Heart left ventricle (tissue), 16 donors: Measurements from ENCODE around the gene KCTD5. TPM values are rescaled to one million over a fixed set of nuclear protein-coding genes. Genes with fewer than 3 reads are reported as not detected.
A peak's percentile ranks its signal among the peaks of the same experiment; 100 is the strongest.
"Not testable (repeated sequence)": the region's sequence is repeated elsewhere in the genome, so short reads cannot be mapped to it uniquely, and the experiment has no call there.

ENCODE experiments used
- ATAC-seq, 4 donors: fragments of 200-7000 bp; cut with Tn5 transposase; one replicate each; pipeline ENCODE4 v1.9.1; 2020 to 2022; ENCODE audit warnings: moderate library complexity in 4 of 4, mild to moderate bottlenecking in 3 of 4, moderate number of reproducible peaks in 1 of 4
- DNase-seq, 5 donors: peaks; one replicate each; pipeline ENCODE4 v3.0.0-alpha.2; 2020
- H3K27ac ChIP-seq, 12 donors: fragments of 200-600 bp; sonication (generic) in 4 of 12; one replicate each; pipeline versions ENCODE4 v1.5.0 to v1.8.0; 2016 to 2022; ENCODE audit warnings: mild to moderate bottlenecking in 2 of 12
- H3K27me3 ChIP-seq, 9 donors: fragments of 200-600 bp; sonication (generic) in 2 of 9; one replicate each; pipeline versions ENCODE4 v1.5.1 to v1.8.0; 2016 to 2022; ENCODE audit warnings: mild to moderate bottlenecking in 3 of 9
- H3K36me3 ChIP-seq, 9 donors: fragments of 200-600 bp; sonication (generic) in 2 of 9; one replicate each; pipeline versions ENCODE4 v1.5.0 to v1.8.0; 2018 to 2022; ENCODE audit warnings: mild to moderate bottlenecking in 2 of 9
- H3K4me1 ChIP-seq, 12 donors: fragments of 200-600 bp; sonication (generic) in 4 of 12; one replicate each; pipeline versions ENCODE4 v1.5.0 to v1.8.0; 2016 to 2022; ENCODE audit warnings: mild to moderate bottlenecking in 3 of 12
- H3K4me3 ChIP-seq, 12 donors: fragments of 200-600 bp; sonication (generic) in 4 of 12; one replicate each; pipeline versions ENCODE4 v1.5.0 to v1.8.0; 2017 to 2022; ENCODE audit warnings: mild to moderate bottlenecking in 9 of 12, moderate library complexity in 4 of 12
- H3K9me3 ChIP-seq, 12 donors: fragments of 200-600 bp; sonication (generic) in 4 of 12; one replicate each; pipeline versions ENCODE4 v1.5.0 to v1.8.0; 2016 to 2022; ENCODE audit warnings: mild to moderate bottlenecking in 1 of 12
- POLR2A ChIP-seq, 2 donors: fragments of 450-650 bp; IDR thresholded peaks; one replicate each; pipeline ENCODE4 v1.6.1; 2017; ENCODE audit warnings: antibody characterized with exemption in 2 of 2, mild to moderate bottlenecking in 2 of 2, moderate library complexity in 2 of 2
- WGBS, 4 donors: extraction: QIAGEN DNeasy Blood & Tissue Kit in 2 of 4; methylation state at CpG; one replicate each; pipeline versions ENCODE4 v1.1.5 to v1.1.7; 2013 to 2018; 5-methylcytosine and 5-hydroxymethylcytosine counted together
- intact Hi-C, 10 donors: fragments of 100-400 bp; cut with DNase I; formaldehyde crosslinking; loops; one replicate each; pipeline versions ENCODE4 v1.11.1 to v1.14.2; 2022
- polyA plus RNA-seq, 2 donors: library from polyadenylated mRNA; stranded (reverse); fragments of 200-250 nt; gene quantifications; one replicate each; pipeline ENCODE4 v1.2.3, GENCODE V29; 2013
- total RNA-seq, 9 donors: library from RNA; depleted of rRNA in 2 of 9; stranded (reverse); fragments of >200 nt in 2 of 9; fragmentation: NEBNext Ultra II Directional in 3 of 9; extraction: Animal tissue kit (Norgen Biotek cat#: 25700) in 3 of 9; gene quantifications; one replicate each; pipeline versions ENCODE4 v1.1.0 to v1.2.4, GENCODE V29; 2016 to 2023
- TF ChIP-seq, protein P1 (sequence below), 12 donors: fragments of 200-600 bp; sonication (generic) in 4 of 12; IDR thresholded peaks; one replicate each; pipeline versions ENCODE4 v1.5.0 to v1.8.0; 2018 to 2022; ENCODE audit warnings: antibody characterized with exemption in 12 of 12, mild to moderate bottlenecking in 5 of 12
- donor health status: ischemic (EF 13 %, LVEDD 7.1; RV severe dilation, severe dysfunction).
- donor health status: healthy with polysubstance abuse.
- donor health status: DM: no; HTN: yes; CAD: no.
- donor health status: DM: no; HTN: no; CAD: no.
- donor health status: ischemic (EF 25% LVEDD 6.9; RV normal size, moderate dysfunction).
- donor health status: ischemic (EF 25% LVEDD 5.7; RV mildly dilated, moderate dysfunction).
- donor health status: healthy.
- donor health status: DM: yes; HTN: yes; CAD: no.
- donor health status: ischemic (EF 35%, LVEDD 5.7; RV mildly dilated, moderate dysfunction).
- donor health status: nonischemic (EF 11% LVEDD 7.7; RV severe dilation, severe dysfunction).
- donor health status: DM: yes; HTN: yes; CAD: no.
- donor health status: PGD.
- donor health status: ischemic (EF 29% LVEDD 5.4; RV normal size, mild dysfunction).
- donor health status: nonischemic (EF 23%, LVEDD 6.1; RV moderate dilation, normal function).

KCTD5 gene
- total and polyA plus RNA-seq, 11 donors = 6.2 to 24.3 (median 11.1) TPM

DNA sequence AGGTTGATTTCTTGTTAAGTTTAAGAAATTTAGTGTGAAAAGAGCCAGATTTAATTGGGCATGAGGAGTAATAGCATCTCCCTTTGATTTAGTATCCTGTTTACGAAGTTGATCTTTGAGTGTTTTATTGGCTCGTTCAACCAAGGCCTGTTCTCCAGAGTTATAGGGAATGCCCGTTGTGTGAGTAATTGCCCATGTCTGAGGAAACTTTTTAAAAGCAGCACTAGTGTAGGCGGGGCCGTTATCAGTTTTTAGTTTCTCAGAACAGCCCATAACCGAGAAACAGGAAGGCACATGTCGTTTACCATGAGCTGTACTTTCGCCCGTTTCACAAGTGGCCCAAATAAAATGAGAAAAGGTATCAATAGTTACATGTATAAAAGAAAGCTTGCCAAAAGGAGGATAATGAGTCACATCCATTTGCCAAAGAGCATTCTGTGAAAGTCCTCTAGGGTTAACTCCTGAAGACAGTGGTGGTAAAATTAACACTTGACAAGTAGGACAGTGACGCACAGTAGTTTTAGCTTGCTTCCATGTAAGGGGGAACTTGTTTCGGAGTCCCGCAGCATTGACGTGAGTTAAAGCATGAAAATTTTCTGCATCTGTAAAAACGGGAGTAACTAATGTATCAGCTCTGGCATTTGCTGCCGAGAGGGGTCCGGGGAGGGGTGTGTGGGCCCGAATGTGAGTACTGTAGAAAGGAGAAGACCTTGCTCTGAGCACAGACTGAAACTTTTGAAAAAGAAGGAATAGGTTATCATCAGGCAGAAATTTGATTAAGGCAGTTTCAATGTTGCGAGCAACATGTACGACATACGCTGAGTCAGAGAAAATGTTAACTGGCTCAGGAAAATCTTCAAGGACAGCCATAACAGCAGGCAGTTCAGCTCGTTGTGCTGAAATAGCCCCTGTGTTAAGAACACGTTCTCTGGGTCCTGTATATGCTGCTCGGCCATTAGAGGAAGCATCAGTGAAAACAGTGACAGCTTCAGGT is 18.5 kb upstream of the KCTD5 start:
- peaks cover 0 to 64% (median 26%) of the 10 kb centered on the region in 9 donors for H3K36me3 ChIP-seq

DNA sequence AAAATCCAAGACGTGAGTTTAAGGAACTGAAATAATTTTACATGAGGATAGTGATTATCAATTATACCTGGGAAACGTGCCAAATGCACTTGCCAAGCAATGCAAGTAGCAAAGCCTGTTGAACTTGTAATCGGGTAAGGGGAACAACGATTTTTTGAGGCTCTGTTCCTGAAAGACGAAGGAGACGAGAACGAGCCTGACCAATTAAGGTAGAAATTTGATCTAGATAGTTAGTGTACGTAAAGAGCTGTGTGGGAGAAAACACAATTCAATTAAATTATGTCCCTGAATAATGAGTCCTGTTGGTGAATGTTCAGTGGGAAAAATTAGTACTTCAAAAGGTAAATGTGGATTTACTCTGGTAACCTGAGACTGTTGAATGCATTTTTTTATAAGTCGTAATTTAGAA is 17.7 kb upstream of the KCTD5 start:
- 63 to 66% (median 64%) methylated on average over 9 of the region's 9 CpGs for WGBS, 4 donors
- H3K27ac ChIP-seq = peak overlapping the region in 2 of 12 donors; percentile 35 to 71
- H3K27me3 ChIP-seq = no peaks in the 10 kb centered on the region
- H3K36me3 ChIP-seq = peaks cover 0 to 70% (median 32%) of the 10 kb centered on the region in 9 donors
- ATAC-seq = no peak
- no peak overlapping the region for H3K4me3 ChIP-seq
- TF ChIP-seq POLR2A (IDR thresholded peaks at IDR 0.05) = no peak
- intact Hi-C loops = no loop called here
- no peak for DNase-seq
- peaks cover 0 to 14% (median 3%) of the 10 kb centered on the region in 12 donors for H3K4me1 ChIP-seq
- no peaks in the 10 kb centered on the region for H3K9me3 ChIP-seq

More for the DNA sequence above, 18.5 kb upstream of the KCTD5 start:
- intact Hi-C loops = no loop called here
- Histone ChIP-seq H3K9me3 (no peaks in the 10 kb centered on the region), H3K27ac (peak overlapping the region in 3 of 12 donors; percentile 25 to 71 (median 35)), H3K27me3 (no peaks in the 10 kb centered on the region), H3K4me3 (no peak overlapping the region), H3K4me1 (peaks cover 0 to 11% (median 0%) of the 10 kb centered on the region in 12 donors)
- WGBS, 4 donors = 68 to 79% (median 72%) methylated on average over 23 of the region's 23 CpGs
- ATAC-seq (peak in 1 of 4 donors; percentile 62), DNase-seq (no peak)
- TF ChIP-seq, protein P1, sequence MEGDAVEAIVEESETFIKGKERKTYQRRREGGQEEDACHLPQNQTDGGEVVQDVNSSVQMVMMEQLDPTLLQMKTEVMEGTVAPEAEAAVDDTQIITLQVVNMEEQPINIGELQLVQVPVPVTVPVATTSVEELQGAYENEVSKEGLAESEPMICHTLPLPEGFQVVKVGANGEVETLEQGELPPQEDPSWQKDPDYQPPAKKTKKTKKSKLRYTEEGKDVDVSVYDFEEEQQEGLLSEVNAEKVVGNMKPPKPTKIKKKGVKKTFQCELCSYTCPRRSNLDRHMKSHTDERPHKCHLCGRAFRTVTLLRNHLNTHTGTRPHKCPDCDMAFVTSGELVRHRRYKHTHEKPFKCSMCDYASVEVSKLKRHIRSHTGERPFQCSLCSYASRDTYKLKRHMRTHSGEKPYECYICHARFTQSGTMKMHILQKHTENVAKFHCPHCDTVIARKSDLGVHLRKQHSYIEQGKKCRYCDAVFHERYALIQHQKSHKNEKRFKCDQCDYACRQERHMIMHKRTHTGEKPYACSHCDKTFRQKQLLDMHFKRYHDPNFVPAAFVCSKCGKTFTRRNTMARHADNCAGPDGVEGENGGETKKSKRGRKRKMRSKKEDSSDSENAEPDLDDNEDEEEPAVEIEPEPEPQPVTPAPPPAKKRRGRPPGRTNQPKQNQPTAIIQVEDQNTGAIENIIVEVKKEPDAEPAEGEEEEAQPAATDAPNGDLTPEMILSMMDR (IDR thresholded peaks at IDR 0.05) = no peak
- no peak for TF ChIP-seq POLR2A (IDR thresholded peaks at IDR 0.05)

DNA sequence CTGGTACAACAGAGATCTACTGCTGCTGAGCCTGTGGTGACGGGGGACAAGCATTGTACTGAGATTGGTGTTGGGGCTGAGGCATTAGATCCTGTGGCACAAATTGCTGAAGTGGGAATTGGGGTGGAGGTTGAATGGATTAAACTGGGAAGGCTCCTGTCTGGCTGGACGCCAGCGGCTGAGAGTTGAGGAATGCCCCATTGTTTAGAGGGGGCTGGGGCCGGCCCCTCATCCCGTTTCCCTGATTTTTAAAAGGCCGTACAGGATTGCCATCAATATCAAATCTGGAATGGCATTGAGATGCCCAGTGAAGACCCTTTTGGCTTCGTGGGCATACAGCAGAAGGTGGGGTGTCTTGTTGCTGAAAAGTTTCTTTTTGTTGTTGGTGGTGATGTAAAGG is 15.7 kb upstream of the KCTD5 start:
- DNase-seq, ATAC-seq, H3K4me3 ChIP-seq, intact Hi-C loops, H3K27me3 ChIP-seq, H3K9me3 ChIP-seq, H3K27ac ChIP-seq: not testable (repeated sequence)
- Histone ChIP-seq H3K4me1 (peaks cover 0 to 26% (median 14%) of the 10 kb centered on the region in 12 donors), H3K36me3 (peaks cover 0 to 68% (median 32%) of the 10 kb centered on the region in 9 donors)
- WGBS, 4 donors = 74 to 86% (median 79%) methylated on average over 7 of the region's 7 CpGs

DNA sequence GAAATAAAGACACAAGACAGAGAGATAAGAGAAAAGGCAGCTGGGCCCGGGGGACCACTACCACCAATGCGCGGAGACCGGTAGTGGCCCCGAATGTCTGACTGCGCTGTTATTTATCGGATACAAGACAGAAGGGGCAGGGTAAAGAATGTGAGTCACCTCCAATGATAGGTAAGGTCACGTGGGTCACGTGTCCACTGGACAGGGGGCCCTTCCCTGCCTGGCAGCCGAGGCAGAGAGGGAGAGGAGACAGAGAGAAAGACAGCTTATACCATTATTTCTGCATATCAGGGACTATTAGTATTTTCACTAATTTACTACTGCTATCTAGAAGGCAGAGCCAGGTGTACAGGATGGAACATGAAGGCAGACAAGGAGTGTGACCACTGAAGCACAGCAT is 12.7 kb upstream of the KCTD5 start:
- 70 to 82% (median 74%) methylated on average over 10 of the region's 10 CpGs for WGBS, 4 donors
- Histone ChIP-seq H3K27ac (peak overlapping the region in 4 of 12 donors; percentile 28 to 47 (median 36)), H3K4me3 (peak overlapping the region in 7 of 12 donors; percentile 9 to 31 (median 15)), H3K4me1 (peaks cover 5 to 37% (median 25%) of the 10 kb centered on the region in 12 donors), H3K36me3 (peaks cover 0 to 48% (median 23%) of the 10 kb centered on the region in 9 donors)
- H3K27me3 ChIP-seq, intact Hi-C loops, ATAC-seq, H3K9me3 ChIP-seq, DNase-seq: not testable (repeated sequence)

DNA sequence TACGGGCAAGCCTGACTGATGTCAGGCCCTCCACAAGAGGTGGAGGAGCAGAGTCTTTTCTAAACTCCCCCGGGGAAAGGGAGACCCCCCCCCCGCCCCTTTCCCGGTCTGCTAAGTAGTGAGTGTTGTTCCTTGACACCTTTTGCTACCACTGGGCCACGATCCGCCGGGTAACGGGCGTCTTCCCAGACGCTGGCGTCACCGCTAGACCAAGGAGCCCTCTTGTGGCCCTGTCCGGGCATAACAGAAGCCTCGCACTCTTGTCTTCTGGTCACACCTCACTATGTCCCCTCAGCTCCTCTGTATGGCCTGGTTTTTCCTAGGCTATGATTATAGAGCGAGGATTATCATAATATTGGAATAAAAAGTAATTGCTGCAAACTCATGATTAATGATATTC is 12.3 kb upstream of the KCTD5 start:
- H3K27me3 ChIP-seq, ATAC-seq, intact Hi-C loops, H3K9me3 ChIP-seq: not testable (repeated sequence)
- peak; percentile 59 to 82 (median 75) for DNase-seq
- Histone ChIP-seq H3K27ac (peak overlapping the region in 4 of 12 donors; percentile 28 to 47 (median 36)), H3K4me3 (peak overlapping the region in 7 of 12 donors; percentile 9 to 31 (median 15)), H3K36me3 (peaks cover 0 to 44% (median 23%) of the 10 kb centered on the region in 9 donors), H3K4me1 (peaks cover 5 to 37% (median 25%) of the 10 kb centered on the region in 12 donors)
- WGBS, 4 donors = 10 to 15% (median 13%) methylated on average over 12 to 15 of the region's 15 CpGs
- TF ChIP-seq, protein P1 (IDR thresholded peaks at IDR 0.05) = peak; percentile 50 to 77 (median 66)
